Posterior cingulate gyrus (tissue), 11 donors: ENCODE data around the gene SPSB3.
"Not testable (repeated sequence)": the region's sequence is repeated elsewhere in the genome, so short reads cannot be mapped to it uniquely, and the experiment has no call there.

Experiments
- DNase-seq, 10 donors: peaks; one replicate each; pipeline versions ENCODE4 v3.0.0 to v3.0.0-alpha.2; 2020 to 2021; ENCODE audit warnings: mixed read lengths in 3 of 10
- intact Hi-C: fragments of 100-400 bp; cut with DNase I; formaldehyde crosslinking; loops from one replicate; pipeline ENCODE4 v1.15.1; 2023

Gene SPSB3

DNA sequence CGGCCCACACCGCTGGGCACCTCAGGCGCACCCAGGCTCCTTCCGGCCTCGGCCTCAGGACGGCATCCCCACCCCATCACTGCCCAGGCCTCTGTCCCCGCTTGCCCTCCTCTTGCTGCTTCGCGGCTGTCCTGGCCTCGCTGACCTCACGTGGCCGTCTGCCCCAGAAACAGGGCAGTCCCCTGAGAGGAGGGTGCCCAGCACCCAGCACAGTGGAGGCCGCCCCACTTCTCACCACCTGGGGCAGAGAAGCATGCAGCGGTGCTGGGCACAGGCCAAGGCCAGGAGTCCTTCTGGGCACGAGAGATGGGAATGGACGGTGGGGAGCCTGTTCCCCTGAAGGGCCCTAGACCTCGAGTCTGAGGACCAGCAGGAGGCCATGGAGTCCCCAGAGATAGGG is 35.3 kb upstream of the SPSB3 start:
- peak in 1 of 10 donors; percentile 76 for DNase-seq
- intact Hi-C loops = no loop called here

DNA sequence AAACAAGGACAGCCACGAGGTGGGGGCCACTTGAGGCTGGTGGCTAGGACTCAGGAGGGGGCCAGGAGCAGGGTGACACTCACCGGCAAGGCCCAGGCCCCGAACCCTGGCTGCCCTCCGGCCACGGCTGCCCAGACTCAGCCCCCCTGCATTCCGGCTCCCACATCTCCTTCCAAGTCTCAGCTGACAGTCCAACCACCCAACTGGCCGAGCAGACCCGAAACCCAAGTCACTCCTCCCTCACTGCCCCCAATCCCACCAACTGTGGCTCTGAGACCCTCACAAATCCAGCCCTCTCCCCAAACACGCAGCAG is 34.9 kb upstream of the SPSB3 start:
- no peak for DNase-seq
- intact Hi-C loops = no loop called here

DNA sequence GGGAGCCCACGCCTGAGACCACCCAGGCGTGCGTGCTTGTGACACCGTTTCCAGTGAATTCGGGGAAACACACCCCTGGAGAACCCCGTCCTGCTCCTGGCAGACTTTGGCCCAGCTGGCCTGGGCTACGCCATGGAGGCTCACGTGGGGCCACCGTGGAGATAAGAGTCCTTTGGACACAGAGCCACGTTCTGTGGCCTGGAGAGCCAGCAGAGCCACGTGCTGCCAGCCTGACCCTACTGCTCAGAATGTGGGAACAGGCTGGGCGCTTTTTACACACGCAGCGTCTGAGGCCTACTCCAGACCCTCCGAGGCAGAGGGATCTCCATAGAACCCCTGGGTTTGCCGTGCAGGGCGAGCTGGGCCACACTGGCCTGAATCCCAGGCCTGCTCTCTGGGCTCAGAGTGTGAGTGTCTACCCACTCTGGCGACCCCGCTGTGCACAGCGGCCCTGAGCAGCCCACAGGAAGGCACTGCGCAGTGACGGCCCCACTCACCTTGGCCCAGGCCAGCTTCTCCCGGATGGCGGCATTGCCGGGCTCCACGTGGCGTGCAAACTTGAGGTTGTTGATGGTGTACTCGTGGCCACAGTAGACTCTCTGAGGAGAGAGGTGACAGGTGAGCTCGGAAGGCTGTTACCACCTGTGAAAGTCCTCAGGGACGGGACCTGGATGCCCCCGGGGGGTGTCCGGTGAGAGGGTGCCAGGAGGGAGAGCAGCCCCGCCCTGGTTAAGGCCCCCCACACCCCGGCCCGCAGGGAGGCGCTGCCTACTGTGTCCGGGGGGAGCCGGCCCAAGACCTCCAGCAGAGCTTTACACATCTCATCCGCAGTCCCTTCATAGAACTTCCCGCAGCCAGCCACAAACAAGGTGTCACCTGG is 34.3 kb upstream of the SPSB3 start:
- DNase-seq = peak in 1 of 10 donors; percentile 74
- intact Hi-C loops = no loop called here

DNA sequence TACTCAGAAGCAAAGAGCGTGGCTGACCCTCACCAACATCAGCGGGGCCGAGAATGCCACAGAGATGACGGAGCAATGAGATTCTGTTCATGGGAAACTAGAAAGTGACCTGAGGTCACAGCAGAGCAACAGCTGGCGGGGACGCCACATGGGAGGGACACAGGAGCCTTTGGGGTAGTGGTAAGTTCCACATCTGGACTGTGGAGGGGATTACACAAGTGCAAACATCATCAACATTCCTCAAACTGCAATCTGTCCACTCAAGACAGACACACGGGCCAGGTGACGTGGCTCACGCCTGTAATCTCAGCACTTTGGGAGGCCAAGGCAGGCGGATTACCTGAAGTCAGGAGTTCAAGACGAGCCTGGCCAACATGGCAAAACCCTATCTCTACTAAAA is 33.1 kb upstream of the SPSB3 start:
- no peak for DNase-seq
- intact Hi-C loops = no loop called here

DNA sequence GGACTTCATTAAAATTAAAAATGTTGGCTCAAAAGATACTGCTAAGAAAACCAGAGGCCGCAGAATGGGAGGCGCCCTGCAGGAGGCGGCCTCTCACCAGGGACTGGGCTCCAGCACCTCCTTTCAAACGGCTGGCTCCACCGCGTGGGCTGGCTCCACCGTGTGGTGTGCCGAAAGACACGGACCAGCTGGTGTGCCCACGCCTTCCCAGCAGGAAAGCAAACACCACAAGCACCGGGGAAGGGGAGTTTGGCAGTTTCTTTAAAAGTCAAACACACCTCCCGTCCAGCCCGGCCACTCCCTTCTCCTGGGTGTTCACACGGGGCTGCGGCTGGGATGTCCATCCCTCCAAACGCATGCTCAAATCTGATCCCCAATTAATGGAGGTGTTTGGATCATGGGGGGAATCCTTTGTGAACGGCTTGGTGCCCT is 30.4 kb upstream of the SPSB3 start:
- intact Hi-C loops = no loop called here
- peak; percentile 34 to 96 (median 79) for DNase-seq

DNA sequence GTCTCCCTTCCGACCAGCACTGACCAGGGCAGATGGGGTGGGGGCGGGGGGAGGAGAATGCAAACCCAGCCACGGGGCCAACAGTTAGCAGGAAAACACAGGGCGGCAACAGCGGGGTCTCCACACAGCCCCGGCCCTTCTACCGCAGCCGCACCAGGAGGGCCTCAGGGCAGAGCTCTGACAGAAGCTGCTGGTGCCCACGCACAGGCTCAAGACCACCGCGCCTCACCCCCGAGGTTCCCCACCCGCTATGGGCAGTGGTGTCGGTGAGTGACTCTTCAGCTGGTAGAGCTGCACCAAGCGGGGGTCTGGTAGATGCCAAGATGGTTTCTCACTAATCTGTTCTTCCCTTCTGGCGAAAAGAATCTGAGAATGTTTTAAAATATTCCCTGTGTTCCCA is 28.2 kb upstream of the SPSB3 start:
- peak in 1 of 10 donors; percentile 79 for DNase-seq
- intact Hi-C loops = no loop called here

DNA sequence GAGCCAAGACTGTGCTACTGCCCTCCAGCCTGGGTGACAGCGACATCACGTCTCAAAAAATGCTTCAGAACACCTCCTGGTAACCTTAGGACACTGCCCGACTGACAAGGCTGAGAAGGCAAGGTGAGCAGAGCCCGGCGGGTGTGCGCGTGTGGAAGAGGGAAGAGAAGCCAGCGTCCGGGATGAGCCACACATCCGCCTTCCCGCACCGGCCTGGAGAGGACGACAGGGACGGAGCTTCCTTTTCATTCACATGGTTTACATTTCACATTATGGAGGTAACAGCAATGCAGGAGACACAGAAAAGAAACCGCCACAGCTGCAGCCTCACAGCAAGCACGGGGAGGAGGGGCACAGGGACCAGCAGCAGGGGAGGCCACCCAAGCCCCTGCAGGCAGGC is 27.7 kb upstream of the SPSB3 start:
- intact Hi-C loops = no loop called here
- peak in 2 of 10 donors; percentile 49 to 58 for DNase-seq

DNA sequence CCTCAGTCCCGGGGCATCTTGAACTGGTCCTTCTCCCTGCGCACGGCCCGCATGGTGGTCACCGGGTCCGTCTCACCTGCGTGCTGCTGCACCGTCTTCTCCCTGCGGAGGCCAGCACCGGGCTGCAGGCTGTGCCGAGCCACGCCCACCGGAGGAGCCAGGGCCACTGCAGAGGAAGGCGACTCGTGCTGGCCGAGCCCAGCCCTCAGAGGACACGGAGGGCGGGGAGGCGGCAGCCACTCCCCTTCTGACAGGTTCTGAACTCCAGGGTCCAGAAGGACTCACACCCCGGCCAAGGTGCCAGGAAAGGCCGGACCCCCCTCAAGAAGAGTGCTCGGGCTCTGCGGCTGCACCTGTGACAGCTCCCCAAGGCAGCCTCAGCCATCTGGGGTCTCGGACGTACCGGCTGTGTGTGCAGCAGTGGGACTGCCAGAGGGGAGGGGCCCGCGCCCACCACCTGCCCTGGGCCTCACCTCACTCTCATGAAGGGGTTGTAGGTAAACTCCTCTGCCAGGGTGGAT is 27.0 kb upstream of the SPSB3 start:
- intact Hi-C loops = no loop called here
- peak in 2 of 10 donors; percentile 81 to 82 for DNase-seq

DNA sequence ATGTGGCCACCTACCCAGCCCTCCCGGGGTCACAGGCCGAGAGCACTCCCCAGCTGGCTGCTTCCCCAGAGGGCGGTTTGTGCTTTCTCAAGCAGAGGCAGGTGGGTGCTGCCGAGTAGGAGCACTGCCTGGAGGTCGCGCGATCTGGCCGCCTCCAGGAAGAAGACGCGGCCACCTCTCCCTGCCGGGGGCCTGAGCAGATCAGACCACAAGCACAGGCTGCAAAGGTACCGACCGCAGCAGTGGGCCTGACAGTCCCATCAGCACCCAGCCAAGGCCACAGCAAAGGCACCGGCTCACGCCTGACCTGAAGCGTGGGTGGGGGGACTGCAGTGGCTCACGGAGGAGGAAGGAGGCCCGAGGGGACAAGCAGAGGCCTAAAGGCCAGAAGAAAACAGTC is 26.3 kb upstream of the SPSB3 start:
- DNase-seq = peak in 2 of 10 donors; percentile 54 to 59
- intact Hi-C loops = no loop called here

DNA sequence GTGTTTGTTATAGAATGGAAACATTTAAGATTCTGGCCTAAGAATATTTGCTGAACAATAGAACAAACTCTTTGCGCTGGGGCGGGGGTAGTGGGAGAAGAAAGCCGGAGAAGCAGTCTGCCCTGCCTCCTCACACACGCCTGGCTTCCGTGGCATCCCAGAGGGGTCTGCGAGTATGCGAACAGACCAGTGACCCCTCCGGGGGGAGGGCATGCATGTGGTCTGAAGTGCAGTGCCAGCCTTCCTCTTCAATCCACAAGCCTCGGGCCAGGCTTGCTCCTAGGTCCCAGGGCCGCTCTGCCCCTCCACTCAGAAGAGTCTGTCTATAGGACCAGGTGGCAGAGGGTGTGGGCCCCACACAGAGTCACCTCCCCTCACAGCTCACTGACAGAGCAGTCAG is 25.3 kb upstream of the SPSB3 start:
- intact Hi-C loops = no loop called here
- DNase-seq = peak in 2 of 10 donors; percentile 56 to 62

DNA sequence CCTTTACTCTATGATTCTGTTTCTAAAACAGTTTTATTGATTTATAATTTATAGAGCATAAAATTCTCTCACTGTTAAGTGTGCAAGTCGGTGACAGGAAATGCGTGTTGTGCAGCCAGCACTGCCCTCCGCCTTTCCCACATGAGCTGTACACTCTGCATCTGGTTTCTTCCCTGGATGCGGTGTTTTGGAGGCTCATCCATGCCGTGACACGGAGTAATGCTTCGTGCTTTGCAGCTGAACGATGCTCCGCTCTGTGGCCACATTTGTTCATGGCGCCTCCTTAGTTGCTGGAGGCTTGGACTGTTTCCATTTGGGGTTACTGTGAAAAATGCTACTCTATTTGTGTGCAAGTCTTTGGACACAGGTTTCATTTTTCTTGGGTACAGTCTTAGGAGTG is 18.3 kb upstream of the SPSB3 start:
- intact Hi-C loops = no loop called here
- DNase-seq = peak in 1 of 10 donors; percentile 68

DNA sequence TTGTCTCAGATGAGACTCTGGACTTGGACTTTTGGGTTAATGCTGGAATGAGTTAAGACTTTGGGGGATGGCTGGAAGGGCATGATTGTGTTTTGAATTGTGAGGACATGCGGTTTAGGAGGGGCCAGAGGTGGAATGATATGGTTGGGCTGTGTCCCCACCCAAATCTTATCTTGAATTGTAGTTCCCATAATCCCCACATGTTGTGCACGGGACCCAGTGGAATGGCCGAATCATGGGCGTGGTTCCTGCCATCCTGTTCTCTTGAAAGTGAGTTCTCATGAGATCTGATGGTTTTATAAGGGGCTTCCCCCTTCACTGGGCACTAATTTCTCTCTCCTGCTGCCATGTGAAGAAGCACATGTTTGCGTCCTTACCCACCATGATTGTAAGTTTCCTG is 16.9 kb upstream of the SPSB3 start:
- DNase-seq, intact Hi-C loops: not testable (repeated sequence)

DNA sequence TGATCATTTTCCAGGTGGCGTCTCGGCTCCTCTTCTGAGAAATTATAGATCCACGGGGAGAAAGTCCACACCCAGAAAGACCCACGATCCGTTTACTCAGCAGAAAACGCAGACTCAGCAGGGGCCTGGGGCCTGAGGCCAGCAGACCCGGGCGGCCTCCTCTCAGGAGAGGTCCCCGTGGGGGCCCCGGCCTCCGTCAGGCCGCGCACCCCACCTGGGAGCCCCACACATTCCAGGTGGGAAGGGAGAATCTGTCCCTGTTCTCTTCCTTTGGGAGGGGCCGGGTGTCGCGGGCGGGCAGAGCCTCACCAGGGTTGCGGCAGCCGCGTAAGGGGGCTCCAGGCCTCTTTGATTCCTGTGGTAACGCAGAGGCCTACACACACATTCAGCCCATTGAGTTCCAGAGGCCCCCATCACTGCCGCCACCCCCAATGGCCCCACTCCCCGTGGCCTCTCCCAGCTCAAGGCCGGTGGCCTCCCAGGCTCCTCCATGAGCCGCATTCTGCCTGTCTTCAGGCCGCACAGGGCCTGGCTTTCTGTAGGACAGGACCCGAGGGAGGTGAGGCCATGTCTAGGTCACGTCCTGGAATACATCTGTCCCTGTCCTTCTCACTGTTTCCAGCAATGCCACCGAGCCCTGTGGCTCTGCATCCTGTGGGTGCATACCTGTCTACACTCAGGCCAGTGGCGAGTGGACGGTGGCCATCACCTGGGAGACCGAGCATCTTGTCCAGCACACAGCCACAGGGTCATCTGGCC is 12.7 kb upstream of the SPSB3 start:
- peak in 2 of 10 donors; percentile 9 to 68 for DNase-seq
- intact Hi-C loops = no loop called here

DNA sequence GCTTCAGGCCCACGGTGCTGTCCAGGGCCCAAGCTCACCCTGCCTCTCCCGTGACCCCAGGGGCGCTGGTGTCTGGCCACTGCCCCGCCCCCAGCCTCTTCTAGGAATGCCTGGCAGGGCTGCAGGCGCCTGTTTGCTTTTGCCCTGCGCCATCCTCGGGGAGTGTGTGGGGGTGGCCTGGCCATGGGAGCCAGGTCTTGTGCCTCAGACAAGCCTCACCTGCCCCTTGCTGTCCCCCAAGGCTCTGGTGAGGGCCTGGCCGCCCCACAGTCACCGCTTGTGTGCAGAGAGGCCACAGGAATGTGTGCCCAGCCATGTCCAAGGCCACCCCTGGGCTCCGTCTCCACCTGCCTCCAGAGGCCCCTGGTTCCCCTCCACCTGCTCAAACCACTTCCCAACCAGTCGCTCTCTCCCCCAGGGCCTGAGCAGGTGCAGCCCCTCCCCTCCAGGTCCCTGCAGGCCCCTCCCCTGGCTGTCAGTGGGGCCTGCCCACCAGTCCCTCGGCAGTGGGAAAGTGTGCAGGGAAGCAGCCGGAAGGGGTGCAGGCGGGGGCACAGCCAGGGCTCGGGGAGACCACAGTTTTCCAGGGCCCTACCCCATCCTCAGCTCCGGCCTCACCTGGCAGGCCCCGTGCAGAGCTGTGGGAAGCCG is 12.0 kb upstream of the SPSB3 start:
- DNase-seq = peak in 2 of 10 donors; percentile 9 to 77
- intact Hi-C loops = no loop called here

DNA sequence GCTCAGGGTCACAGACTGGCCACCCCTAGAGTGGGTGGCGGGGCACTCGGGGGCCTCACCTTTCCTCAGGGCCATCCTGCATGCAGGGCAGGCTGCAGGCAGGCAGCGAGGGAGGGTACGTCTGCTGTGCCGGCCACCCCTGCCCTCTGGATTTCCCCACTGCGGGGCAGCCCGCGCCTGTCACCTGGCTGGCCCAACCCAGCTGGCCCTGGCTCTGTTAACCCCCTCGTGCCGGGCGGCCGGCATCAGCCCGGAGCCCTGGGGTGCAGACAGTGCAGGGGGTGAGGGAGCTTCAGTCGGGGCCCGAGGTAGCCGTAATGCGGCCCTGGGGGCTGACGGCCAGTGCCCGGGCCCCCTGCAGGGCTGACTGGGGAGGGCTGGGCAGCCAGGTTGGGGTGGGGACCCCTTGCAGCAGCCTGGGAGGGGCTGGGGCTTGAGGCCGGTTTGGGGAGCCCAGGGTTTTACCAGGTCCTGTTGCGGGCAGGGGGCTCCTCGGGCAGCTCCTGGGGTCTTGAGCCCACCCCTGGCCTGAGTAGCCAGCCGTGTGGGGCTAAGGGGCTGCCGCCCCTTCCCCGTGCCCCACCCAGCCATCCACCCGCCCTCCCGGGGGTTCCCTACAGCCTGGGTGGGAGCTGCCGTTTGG is 11.3 kb upstream of the SPSB3 start, which contains the start of gene IGFALS:
IGFALS (minus strand) TSS at position 128 of the 643 bp plus-strand sequence; CDS start at position 75, 53 bp downstream.
- DNase-seq = peak in 3 of 10 donors; percentile 23 to 82 (median 52)
- intact Hi-C loops = no loop called here

DNA sequence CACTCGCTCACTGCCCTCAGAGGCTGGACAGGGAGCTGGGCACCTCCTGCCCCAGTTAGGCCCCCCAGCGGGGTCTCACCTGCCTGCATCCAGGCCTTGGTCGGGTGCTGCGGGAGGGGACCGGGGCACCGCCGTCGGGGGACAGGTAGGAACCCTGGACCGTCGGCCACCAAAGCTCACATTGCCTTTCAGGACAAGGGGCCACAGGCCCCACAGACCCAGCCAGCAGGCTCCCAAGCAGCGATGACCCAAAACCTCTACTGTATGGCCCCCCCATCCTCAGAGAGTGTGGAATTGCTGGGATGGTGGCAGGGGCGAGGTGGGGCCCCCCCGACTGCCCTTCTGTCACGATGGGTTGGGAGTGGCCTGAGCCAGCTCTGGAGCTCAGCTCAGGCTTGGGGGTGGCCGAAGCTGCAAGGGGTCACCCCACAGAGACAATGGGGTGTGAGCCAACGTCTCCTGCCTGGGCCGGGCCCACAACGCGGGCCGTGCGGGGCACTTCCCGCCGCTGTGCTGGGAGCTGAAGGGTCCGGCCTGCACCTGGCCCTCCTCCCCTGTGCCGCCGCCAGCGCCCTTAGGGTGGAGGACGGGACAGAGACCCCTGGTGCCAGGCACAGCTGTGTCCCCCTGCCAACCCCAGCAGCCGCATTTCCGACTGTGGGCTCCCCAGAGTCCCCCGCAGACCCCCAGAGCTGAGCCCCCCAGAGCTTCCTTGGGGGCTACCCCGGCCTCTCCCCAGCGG is 10.6 kb upstream of the SPSB3 start:
- intact Hi-C loops = no loop called here
- DNase-seq = peak in 4 of 10 donors; percentile 22 to 79 (median 64)

DNA sequence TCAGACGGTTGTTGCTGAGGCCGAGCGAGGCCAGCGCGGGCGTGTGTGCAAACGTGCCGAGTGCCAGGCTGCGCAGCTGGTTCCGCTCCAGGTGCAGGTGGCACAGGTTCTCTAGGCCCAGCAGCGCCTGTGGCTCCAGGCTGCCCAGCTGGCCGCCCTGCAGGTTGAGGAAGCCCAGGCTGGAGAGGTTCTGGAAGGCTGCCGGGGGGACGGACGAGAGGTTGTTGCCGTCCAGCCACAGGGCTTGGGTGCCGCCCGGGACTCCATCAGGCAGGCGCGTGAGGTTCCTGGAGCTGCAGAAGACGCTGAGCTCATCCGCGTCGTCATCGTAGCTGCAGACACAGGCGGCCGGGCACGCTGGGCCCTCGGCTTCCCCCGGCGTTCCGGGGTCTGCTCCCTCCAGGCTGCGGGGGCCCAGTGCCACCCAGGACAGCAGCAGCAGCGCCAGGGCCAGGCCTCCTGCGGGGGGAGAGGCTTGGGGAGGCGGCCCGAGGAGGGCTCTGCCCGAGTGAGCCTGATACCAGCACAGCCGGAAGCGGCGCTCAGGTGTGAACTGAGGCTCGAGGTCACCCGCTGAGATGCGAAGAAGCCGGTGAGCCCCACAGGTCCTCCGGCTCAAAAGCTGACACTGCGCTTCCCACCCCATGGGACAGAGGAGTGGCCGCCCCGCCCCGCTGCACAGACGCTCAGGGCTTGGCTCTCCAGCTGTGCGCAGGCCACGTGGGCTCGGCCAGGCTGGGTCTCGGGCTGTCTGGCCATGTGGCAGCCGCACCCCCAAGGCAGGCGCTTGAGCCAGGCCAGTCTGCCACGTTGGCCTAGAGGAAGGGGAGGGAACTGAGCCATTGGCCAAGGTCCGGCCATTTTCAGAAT is 9.8 kb upstream of the SPSB3 start:
- intact Hi-C loops = no loop called here
- peak in 2 of 10 donors; percentile 59 to 82 for DNase-seq

DNA sequence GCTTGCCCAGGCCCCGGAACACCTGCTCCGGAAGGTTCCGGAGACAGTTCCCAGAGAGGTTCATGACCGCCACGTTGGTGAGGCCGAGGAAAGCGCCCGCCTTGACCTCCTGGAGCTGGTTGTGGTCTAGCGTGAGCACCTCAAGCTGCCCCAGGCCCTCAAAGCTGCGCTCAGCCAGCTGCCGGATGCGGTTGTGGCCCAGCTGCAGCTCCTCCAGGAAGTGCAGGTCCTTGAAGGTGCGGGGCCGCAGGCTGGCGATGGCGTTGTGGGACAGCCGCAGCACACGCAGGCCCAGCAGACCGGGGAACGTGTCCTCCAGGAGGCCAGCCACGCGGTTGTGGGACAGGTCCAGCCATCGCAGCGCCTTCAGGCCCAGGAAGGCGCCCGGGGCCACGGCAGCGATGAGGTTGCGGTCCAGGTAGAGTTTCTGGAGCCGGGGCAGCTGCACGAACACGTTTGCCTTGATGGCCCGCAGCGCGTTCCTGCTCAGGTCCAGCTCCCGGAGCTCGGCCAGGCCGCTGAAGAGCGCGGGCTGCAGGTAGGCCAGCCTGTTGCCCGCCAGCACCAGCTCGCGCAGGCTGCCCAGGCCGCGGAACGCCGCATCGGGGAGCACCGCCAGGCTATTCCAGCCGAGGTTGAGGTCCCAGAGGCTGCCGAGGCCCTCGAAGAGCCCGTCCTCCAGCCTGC is 9.0 kb upstream of the SPSB3 start:
- DNase-seq = peak in 2 of 10 donors; percentile 62 to 70
- intact Hi-C loops = no loop called here
